HG03342 (cell line): ENCODE results near the gene KRT3.

Experiments
- ATAC-seq: cut with Tn5 transposase; IDR thresholded peaks from one replicate; pipeline ENCODE4 v1.9.1; 2021; ENCODE audit warnings: mild to moderate bottlenecking, moderate library complexity; ENCODE audit not compliant: unreplicated experiment

Gene KRT3

GRCh38 chr12:52784909-52785308, 11.0 kb downstream of the KRT3 start:
- no peak for ATAC-seq

GRCh38 chr12:52783563-52784316, 12.2 kb downstream of the KRT3 start:
- no peak for ATAC-seq

DNA sequence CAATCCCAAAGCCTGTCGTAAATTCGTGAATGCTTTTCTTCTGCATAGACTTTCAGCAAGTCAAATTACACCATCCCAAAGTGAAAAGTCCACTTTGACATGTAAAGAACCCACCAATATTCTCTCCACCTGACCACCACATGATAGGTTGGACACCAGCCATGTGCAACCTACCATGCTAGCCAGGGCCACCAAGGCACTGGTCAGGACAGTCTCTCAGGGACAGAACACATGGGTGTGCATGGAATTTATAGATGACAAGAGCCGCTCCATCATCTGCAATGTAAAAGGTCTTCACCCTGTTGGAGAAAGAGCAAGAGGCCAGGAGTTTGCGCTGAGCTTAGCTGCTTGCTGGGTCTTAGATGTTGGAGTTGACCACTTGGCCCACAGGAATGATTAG, 13.4 kb downstream of the KRT3 start:
- ATAC-seq = no peak

- ATAC-seq = no peak
Measured at GRCh38 chr12:52781399-52782082, 14.4 kb downstream of the KRT3 start.

DNA sequence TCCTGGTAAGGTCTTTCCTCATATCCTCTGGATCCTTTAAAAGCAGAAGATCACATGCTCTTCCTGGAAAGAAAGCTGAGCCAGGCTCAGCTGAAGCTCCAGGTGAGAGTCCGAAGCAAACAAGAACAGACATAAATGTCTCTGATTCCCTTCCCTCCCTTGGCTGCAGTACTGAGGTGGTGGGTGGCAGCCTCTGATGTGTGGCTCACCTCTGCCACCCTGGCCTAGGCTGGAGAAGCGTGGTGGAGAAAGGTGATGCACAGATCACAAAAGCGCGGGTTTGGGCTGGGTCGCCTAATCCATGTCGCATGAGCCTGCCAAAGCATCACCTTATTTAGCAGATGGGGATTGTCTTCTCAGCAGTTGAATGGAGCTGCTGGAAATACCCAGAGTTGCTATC, 16.0 kb downstream of the KRT3 start:
- no peak for ATAC-seq

DNA sequence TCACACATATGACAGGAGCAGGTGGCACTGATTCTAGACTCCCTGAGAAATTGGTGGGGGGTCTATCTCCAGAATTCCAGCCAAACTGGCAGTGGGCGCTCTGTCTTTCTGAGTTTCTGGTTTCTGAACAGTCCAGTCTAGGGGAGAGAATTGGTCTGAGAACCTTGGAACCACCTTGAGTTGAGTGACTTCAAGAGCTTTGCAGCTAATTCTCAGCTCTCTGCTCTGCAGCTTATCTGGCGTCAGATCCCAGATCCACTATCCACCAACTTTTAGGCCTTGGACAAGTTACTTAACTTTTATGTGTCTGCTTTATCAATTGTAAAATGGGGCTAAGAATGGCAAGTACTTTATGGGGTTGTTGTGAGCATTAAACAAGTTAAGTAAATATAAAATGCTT, 17.1 kb downstream of the KRT3 start:
- no peak for ATAC-seq

GRCh38 chr12:52777566-52777965, 18.4 kb downstream of the KRT3 start:
- no peak for ATAC-seq

GRCh38 chr12:52776913-52777395, 19.0 kb downstream of the KRT3 start, which contains the start of gene KRT76:
TSS of gene KRT76 (minus strand) at chr12:52777345. CDS start at chr12:52777291, 54 bp downstream.
- no peak for ATAC-seq

- no peak for ATAC-seq
Measured at GRCh38 chr12:52776435-52776834, 19.5 kb downstream of the KRT3 start.

GRCh38 chr12:52774629-52775250, 21.2 kb downstream of the KRT3 start:
- ATAC-seq = no peak

- no peak for ATAC-seq
Measured at GRCh38 chr12:52772772-52773171, 23.1 kb downstream of the KRT3 start.

DNA sequence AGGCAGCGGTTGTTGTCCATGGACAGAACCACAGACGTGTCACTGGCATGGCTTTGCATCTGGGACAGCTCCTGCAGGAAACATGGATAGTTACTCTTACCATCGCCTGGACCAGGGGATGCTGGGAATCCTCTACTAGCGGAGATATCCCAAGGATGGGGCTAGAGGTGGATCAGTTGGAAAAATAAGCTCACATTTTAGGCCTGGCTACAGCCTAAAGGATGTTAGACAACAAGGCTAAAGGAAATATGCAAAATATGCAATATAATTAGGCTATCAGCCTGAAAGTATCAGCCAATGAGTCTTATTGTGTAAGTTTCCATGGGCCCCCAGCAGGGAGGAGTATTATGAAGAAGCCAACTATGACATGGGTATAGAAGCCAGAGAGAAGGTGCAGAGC, 23.7 kb downstream of the KRT3 start:
- no peak for ATAC-seq

DNA sequence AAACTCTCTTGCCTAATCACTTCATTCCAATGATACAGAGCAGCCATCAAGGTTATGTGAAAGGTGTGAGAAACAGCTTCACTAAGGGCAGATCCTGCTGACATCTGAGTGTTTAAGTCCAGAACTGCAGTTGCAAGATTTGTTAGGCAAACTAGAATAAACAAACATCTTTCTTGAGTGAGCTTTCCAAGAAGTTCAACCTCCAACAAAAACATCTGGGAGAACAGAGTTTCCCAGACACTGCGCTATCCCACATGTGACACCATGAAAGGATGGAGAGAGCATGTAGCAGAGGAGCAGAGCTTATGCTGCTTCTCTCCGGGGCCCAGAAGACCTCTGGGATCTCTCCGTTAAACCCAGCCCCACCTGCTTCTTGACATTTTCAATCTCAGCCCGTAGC, 24.4 kb downstream of the KRT3 start:
- ATAC-seq = no peak

DNA sequence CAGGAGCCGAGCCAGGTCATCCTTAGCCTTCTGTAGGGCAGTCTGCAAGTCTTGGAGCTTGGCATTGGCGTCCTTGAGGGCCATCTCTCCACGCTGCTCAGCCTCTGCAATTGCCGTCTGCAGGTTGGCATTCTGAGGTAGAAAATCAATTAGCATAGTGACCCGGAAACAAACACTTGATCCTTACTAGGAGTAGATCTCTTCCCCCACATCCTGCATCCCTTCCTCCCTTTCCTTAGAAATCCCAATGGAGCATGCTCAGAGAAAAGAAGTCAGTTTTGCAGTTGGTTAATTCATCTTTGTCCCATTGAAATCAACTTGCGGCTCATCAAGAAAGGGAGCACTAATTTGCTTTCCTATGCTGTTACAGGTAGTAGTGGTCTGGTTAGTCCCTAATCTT, 24.8 kb downstream of the KRT3 start:
- ATAC-seq = no peak

- no peak for ATAC-seq
Measured at GRCh38 chr12:52769946-52770345, 26.0 kb downstream of the KRT3 start.

GRCh38 chr12:52769354-52769753, 26.6 kb downstream of the KRT3 start:
- no peak for ATAC-seq

- ATAC-seq = no peak
Measured at GRCh38 chr12:52768479-52769200, 27.3 kb downstream of the KRT3 start.

DNA sequence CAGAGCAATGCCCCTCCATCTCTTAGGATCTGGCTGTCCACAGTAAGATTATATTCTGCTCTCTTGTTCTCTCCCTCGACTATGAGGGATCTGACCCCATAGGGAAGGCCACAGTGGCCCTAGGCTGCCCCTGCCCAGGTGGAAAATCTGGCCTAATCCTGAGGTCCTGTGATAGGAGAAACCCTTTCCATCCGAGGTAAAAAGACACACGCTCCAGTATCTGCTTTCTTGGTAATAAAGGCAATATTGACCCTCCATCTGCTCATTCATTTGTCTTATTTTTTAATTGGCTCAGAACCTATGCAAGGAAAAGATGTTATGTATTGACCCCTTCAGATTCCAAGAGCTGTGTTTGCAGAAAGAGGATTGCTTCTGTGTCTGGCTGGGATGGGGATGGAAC, 28.5 kb downstream of the KRT3 start:
- no peak for ATAC-seq

- ATAC-seq = no peak
Measured at GRCh38 chr12:52767020-52767379, 28.9 kb downstream of the KRT3 start.

DNA sequence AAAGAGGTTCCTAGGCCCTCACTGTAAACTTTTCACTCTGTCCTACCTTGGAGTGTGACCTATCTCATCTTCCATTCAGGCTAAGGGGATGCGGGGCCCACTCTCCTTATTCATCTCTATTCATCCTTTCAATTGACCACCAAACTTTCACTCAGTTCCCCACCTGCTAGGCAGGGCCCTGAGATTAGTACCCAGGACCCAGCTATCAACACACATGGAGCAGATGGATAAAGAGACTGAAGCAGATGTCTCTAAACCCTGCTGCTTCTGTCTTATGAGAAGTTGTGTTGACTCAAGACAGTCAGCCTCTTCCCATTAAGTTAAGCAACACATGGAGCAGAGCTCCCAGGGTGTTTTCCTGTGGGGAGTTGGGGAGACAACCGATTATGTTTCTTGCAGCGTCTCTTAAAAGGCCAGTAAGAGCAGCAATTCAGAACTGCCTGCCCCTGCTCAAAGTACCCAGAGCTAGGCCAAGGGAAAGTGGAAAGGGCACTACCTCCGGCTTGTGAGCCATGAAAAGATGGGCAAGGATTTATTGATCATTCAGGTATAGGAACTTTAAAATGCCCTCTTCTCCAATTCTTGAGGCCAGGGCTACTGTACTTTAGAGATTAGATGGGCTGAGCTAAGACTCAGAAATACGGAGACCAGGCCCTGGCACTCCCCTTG, 29.4 kb downstream of the KRT3 start:
- no peak for ATAC-seq

GRCh38 chr12:52765702-52766101, 30.2 kb downstream of the KRT3 start:
- no peak for ATAC-seq
